Brain pericyte (primary cell): ENCODE data around the gene ANXA2R.

ENCODE experiments used
- DNase-seq: peaks from one replicate; pipeline ENCODE4 v3.0.0-alpha.2; 2012; ENCODE audit warnings: low read depth, low spot score

Gene ANXA2R

GRCh38 chr5:43000111-43000840 lies 39.8 kb downstream of the ANXA2R start:
- DNase-seq = no peak

- peak; percentile 38 for DNase-seq
Observed at GRCh38 chr5:42995360-42995751, 44.8 kb downstream of the ANXA2R start.

GRCh38 chr5:42994555-42995359 lies 45.4 kb downstream of the ANXA2R start:
- peak; percentile 93 for DNase-seq

- DNase-seq = no peak
Observed at GRCh38 chr5:42994246-42994554, 45.9 kb downstream of the ANXA2R start.

GRCh38 chr5:42993516-42994245 lies 46.4 kb downstream of the ANXA2R start:
- DNase-seq = peak; percentile 73

- DNase-seq = peak; percentile 50
Observed at GRCh38 chr5:42992088-42992879, 47.8 kb downstream of the ANXA2R start.

- DNase-seq = no peak
Observed at GRCh38 chr5:42991404-42992087, 48.6 kb downstream of the ANXA2R start.

GRCh38 chr5:42990892-42991291 lies 49.2 kb downstream of the ANXA2R start:
- DNase-seq = no peak
